PC-3 (cell line): ENCODE results near the gene ANAPC4. TPM values are rescaled to one million over a fixed set of nuclear protein-coding genes. Genes with fewer than 3 reads are reported as not detected.

ENCODE experiments used
- ATAC-seq: fragments of 200-7000 bp; cut with Tn5 transposase; 2 replicates; pipeline ENCODE4 v1.9.1; 2020; ENCODE audit warnings: mild to moderate bottlenecking, moderate library complexity
- BruUV-seq: library from RNA; stranded (reverse); fragments of 400-500 nt; replicated peaks from 2 replicates; lab custom pipeline; 2021; lab: Mats Ljungman, UMichigan
- CTCF ChIA-PET: fragments of 300-600 bp; sonication (Branson Sonifier 250); formaldehyde crosslinking; loops from one replicate; lab custom pipeline; 2022; ENCODE audit warnings: antibody characterized with exemption; lab: Charles Lee
- POLR2A ChIA-PET: fragments of 300-600 bp; sonication (Branson Sonifier 250); formaldehyde crosslinking; loops from one replicate; lab custom pipeline; 2022; ENCODE audit warnings: antibody characterized with exemption; ENCODE audit not compliant: unreplicated experiment; lab: Charles Lee
- DNase-seq: peaks from one replicate; pipeline ENCODE4 v3.0.0-alpha.2; 2015
- H2AFZ ChIP-seq: fragments of 300-600 bp; sonication (generic); 2 replicates; pipeline ENCODE4 v1.6.0; 2016; ENCODE audit warnings: antibody characterized with exemption, low read length
- H3F3A ChIP-seq: fragments of 300-600 bp; sonication (generic); one replicate; pipeline ENCODE4 v1.6.0; 2017; ENCODE audit warnings: antibody characterized with exemption, low read length, control low read depth, mild to moderate bottlenecking; ENCODE audit not compliant: unreplicated experiment
- H3K27ac ChIP-seq: fragments of 300-600 bp; sonication (generic); 2 replicates; pipeline ENCODE4 v1.5.1; 2016; ENCODE audit warnings: mild to moderate bottlenecking, low read length
- H3K27me3 ChIP-seq: fragments of 300-600 bp; sonication (generic); 2 replicates; pipeline ENCODE4 v1.6.1; 2016; ENCODE audit warnings: low read length, mixed read lengths
- H3K36me3 ChIP-seq: fragments of 300-600 bp; sonication (generic); 2 replicates; pipeline ENCODE4 v1.6.1; 2016; ENCODE audit warnings: low read depth, mixed run types, low read length, mixed read lengths
- H3K4me1 ChIP-seq: fragments of 300-600 bp; sonication (generic); 2 replicates; pipeline ENCODE4 v1.5.1; 2016; ENCODE audit warnings: low read length; ENCODE audit not compliant: insufficient read depth
- H3K4me2 ChIP-seq: fragments of 300-600 bp; sonication (generic); 2 replicates; pipeline ENCODE4 v1.6.0; 2016; ENCODE audit warnings: low read length
- H3K4me3 ChIP-seq: fragments of 300-600 bp; sonication (generic); 2 replicates; pipeline ENCODE4 v1.5.1; 2016; ENCODE audit warnings: mild to moderate bottlenecking, low read length, mixed read lengths
- H3K79me2 ChIP-seq: fragments of 300-600 bp; sonication (generic); 2 replicates; pipeline ENCODE4 v1.6.1; 2017; ENCODE audit warnings: low read length, mixed read lengths
- H3K9ac ChIP-seq: fragments of 300-600 bp; sonication (generic); 2 replicates; pipeline ENCODE4 v1.6.0; 2016; ENCODE audit warnings: mild to moderate bottlenecking, low read length
- H3K9me2 ChIP-seq: fragments of 300-600 bp; sonication (generic); replicated peaks from 2 replicates; pipeline ENCODE4 v1.6.1; 2016; ENCODE audit warnings: mixed run types, low read length, mixed read lengths
- H3K9me3 ChIP-seq: fragments of 300-600 bp; sonication (generic); 2 replicates; pipeline ENCODE4 v1.6.1; 2016; ENCODE audit warnings: low read length, mixed read lengths
- H4K20me1 ChIP-seq: fragments of 300-600 bp; sonication (generic); 2 replicates; pipeline ENCODE4 v1.6.1; 2016; ENCODE audit warnings: low read length, mixed read lengths
- CTCF ChIP-seq: fragments of 300-600 bp; sonication (generic); conservative IDR thresholded peaks from 2 replicates; pipeline ENCODE4 v1.5.1; 2017; ENCODE audit warnings: antibody characterized with exemption, low read depth, mild to moderate bottlenecking, low read length
- EZH2 ChIP-seq: fragments of 300-600 bp; sonication (generic); IDR thresholded peaks from one replicate; pipeline ENCODE4 v1.6.1; 2017; ENCODE audit warnings: antibody characterized with exemption, mild to moderate bottlenecking, low read length; ENCODE audit not compliant: unreplicated experiment
- EZH2phosphoT487 ChIP-seq: fragments of 300-600 bp; sonication (generic); IDR thresholded peaks from 2 replicates; pipeline ENCODE4 v1.6.1; 2018; ENCODE audit warnings: mild to moderate bottlenecking, antibody characterized with exemption, low read length, borderline replicate concordance
- intact Hi-C: fragments of 100-400 bp; cut with micrococcal nuclease; formaldehyde crosslinking; loops from 2 replicates; pipeline ENCODE4 v1.9.0; 2023
- total RNA-seq: library from RNA; depleted of rRNA; stranded (reverse); fragments of >200 nt; gene quantifications from 2 replicates; pipeline ENCODE4 v1.2.3, GENCODE V29; 2014

ANAPC4 gene
- total RNA-seq, 1 experiment from 2014 or later: 11.3 TPM

- Histone ChIP-seq H3K4me3 (no peak overlapping the region), H3K4me2 (no peak overlapping the region), H4K20me1 (no peaks in the 10 kb centered on the region), H3K9me3 (no peaks in the 10 kb centered on the region), H3K4me1 (no peaks in the 10 kb centered on the region), H3K36me3 (no peaks in the 10 kb centered on the region; the same call in 1 of the 2 replicates), H2AFZ (no peak overlapping the region), H3K79me2 (no peaks in the 10 kb centered on the region), H3K27me3 (no peaks in the 10 kb centered on the region), H3K9me2 (no peaks in the 10 kb centered on the region), H3K27ac (no peak overlapping the region), H3F3A (no peaks in the 10 kb centered on the region), H3K9ac (no peak overlapping the region)
- TF ChIP-seq CTCF (peak; percentile 73), EZH2phosphoT487 (no peak)
- CTCF ChIA-PET: interaction anchor here (0.6 to 1.1 kb wide), 6 partner anchors 15 to 508 kb away, joined by 3 to 9 read pairs (median 4); partner anchors contain the start of gene ZCCHC4
- POLR2A ChIA-PET: interaction anchor here (0.6 kb wide), 1 partner anchor 54 kb away, joined by 6 read pairs; no protein-coding TSS in a partner anchor
- ATAC-seq: no peak
- BruUV-seq: no TSS peak
- intact Hi-C loops: loop anchor here (1.0 to 10.0 kb wide), 5 partner anchors 55 to 372 kb away; partner anchors contain the start of gene ZCCHC4
- DNase-seq: peak; percentile 56
These were observed 9.9 kb upstream of the ANAPC4 start for GRCh38 chr4:25367004-25367621.

GRCh38 chr4:25367877-25368276 is 9.2 kb upstream of the ANAPC4 start:
- intact Hi-C loops: loop anchor here (1.0 to 10.0 kb wide), 5 partner anchors 56 to 373 kb away; partner anchors contain the start of gene ZCCHC4
- Histone ChIP-seq H3K27me3 (no peaks in the 10 kb centered on the region), H3K36me3 (no peaks in the 10 kb centered on the region; the same call in 1 of the 2 replicates), H3K27ac (no peak overlapping the region), H3K9me2 (no peaks in the 10 kb centered on the region), H3K4me3 (no peak overlapping the region), H3K9ac (no peak overlapping the region), H3K79me2 (no peaks in the 10 kb centered on the region), H3K4me1 (no peaks in the 10 kb centered on the region), H3K9me3 (no peaks in the 10 kb centered on the region), H3K4me2 (no peak overlapping the region), H3F3A (no peaks in the 10 kb centered on the region), H4K20me1 (no peaks in the 10 kb centered on the region), H2AFZ (no peak overlapping the region)
- CTCF ChIA-PET: no interaction called here
- ATAC-seq (no peak), DNase-seq (no peak)
- no TSS peak for BruUV-seq
- POLR2A ChIA-PET: no interaction called here
- TF ChIP-seq CTCF: no peak
- TF ChIP-seq EZH2phosphoT487: no peak
- TF ChIP-seq EZH2: no peak

- TF ChIP-seq CTCF: no peak
- POLR2A ChIA-PET: no interaction called here
- intact Hi-C loops: loop anchor here (5.0 to 10.0 kb wide), 3 partner anchors 56 to 374 kb away; partner anchors contain the start of gene ZCCHC4
These were observed 8.7 kb upstream of the ANAPC4 start for GRCh38 chr4:25368315-25368714.

More at GRCh38 chr4:25368315-25368714, 8.7 kb upstream of the ANAPC4 start:
- Histone ChIP-seq H3K4me3 (no peak overlapping the region), H3F3A (no peaks in the 10 kb centered on the region), H3K79me2 (no peaks in the 10 kb centered on the region), H3K9ac (no peak overlapping the region), H3K27me3 (no peaks in the 10 kb centered on the region), H2AFZ (no peak overlapping the region), H3K4me1 (no peaks in the 10 kb centered on the region), H3K9me2 (no peaks in the 10 kb centered on the region), H3K9me3 (no peaks in the 10 kb centered on the region), H4K20me1 (no peaks in the 10 kb centered on the region), H3K27ac (no peak overlapping the region), H3K4me2 (no peak overlapping the region), H3K36me3 (no peaks in the 10 kb centered on the region; the same call in 1 of the 2 replicates)
- CTCF ChIA-PET: no interaction called here
- no TSS peak for BruUV-seq
- DNase-seq: no peak
- ATAC-seq: no peak
